CD4-positive, alpha-beta T cell treated with Interferon gamma for 1 hour (primary cell): ENCODE data around the gene AGAP1.

Source experiments
- DNase-seq: peaks from one replicate; pipeline ENCODE4 v3.0.0-alpha.2; 2020

Gene AGAP1

DNA sequence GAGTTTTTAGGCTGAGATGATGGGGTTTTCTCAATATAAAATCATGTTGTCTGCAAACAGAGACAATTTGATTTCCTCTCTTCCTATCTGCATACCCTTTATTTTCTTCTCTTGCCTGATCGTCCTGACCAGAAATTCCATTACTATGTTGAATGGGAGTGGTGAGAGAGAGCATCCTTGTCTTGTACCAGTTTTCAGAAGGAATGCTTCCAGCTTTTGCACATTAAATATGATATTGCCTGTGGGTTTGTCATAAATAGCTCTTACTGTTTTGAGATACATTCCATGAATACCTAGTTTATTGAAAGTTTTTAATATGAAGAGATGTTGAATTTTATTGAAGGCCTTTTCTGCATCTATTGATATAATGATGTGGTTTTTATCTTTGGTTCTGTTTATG is 492.5 kb downstream of the AGAP1 start:
- DNase-seq, result no peak

GRCh38 chr2:235988271-235989015 is 494.6 kb downstream of the AGAP1 start:
- DNase-seq, result no peak

DNA sequence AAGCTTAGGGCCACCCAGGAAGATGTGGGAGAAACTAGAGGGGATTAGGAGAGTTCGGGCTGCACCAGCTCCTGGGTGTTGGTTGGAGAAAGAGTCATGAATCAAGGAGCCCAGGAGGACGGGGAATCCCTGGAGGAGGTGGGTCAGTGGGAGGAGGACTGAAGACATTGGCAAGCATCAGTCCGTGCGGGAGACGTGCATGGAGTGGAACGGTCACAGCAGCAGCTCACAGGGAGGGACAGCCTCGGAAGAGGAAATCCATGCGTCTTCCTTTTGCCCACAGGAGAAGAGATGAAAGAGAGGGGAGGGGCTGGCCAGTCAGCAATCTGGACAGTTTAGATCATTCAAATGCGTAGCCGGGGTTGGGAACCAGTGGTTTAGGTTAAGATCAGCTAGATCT is 495.7 kb downstream of the AGAP1 start:
- no peak for DNase-seq

GRCh38 chr2:235990344-235990743 is 496.5 kb downstream of the AGAP1 start:
- DNase-seq, result no peak

DNA sequence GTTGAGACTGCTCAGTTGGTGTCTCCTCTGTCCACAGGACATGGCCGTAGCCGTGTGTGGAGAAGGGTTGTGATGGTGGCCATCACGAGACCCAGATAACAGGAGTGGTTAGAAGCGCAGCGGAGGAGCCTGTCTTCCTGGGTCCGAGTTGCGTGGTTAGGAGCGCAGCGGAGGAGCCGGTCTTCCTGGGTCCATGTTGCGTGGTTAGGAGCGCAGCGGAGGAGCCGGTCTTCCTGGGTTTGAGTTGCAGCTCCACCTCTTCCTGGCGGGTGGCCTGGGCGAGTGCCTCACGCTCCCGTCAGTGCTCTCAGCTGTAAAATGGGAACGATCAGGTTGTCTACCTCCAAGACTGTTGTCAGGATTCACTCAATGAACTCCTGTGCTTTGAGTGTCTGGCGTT is 498.2 kb downstream of the AGAP1 start:
- DNase-seq, result no peak

- DNase-seq, result no peak
Observed at GRCh38 chr2:235996419-235996818, 502.6 kb downstream of the AGAP1 start.

- no peak for DNase-seq
Observed at GRCh38 chr2:235999011-235999410, 505.2 kb downstream of the AGAP1 start.

GRCh38 chr2:236001166-236001828 is 507.5 kb downstream of the AGAP1 start:
- no peak for DNase-seq

DNA sequence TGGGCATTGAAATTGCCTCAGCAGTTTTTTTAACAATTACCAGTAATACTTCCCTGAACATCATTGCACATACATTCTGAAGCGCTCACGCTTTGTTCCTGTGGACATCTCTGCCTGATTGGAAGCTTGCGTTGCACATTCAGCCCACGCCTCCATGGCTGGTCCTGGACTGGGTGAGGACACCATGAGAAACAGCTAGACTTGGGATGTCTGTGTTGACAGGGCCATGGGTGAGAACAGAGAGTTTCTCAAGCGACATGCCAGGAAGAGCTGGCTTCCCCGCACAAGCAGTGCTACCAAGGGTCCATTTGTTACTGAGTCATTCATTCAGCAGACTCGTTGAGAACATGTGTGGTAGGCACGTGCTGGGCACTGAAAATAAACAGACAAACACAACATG is 508.0 kb downstream of the AGAP1 start:
- DNase-seq, result no peak

DNA sequence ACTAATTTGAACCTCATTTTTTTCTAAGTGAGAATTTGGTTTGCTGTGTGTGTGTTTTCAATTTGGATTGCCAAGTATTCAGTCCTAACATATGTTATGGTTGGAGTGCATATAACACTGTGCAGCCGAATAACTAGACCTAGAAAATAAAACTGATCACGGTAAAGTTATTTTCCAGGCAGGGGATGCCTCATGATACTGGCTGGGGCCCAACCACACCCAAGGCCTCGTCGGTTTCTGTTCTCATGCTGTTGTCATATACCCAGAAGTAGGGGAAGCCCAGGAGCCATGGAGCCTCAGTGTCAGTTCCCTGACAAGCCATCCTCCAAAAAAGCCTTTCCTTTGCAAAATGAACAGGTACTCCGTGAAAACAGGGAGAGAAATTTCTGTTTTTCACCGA is 514.2 kb downstream of the AGAP1 start:
- no peak for DNase-seq

DNA sequence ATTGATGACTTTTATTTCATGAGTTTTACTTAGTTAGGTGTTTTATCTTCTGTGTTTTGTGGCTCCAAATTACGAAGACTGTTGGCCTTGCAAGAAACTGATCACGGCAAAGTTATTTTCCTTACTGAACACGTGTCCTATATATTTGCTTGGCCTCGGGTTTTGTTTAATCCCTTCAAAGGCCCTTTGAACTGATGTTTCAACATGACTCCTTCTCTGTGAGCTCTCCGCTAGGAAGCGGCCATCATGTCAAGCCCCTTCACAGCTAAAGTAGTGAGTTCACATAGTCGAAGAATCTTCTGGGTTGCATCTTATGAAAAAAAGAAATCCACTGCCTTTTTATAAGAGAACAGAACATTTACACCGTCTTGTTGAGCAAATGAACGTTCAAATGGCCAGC is 515.0 kb downstream of the AGAP1 start:
- no peak for DNase-seq

GRCh38 chr2:236010920-236011685 is 517.3 kb downstream of the AGAP1 start:
- DNase-seq, result no peak

GRCh38 chr2:236012155-236012554 is 518.3 kb downstream of the AGAP1 start:
- DNase-seq, result no peak

GRCh38 chr2:236014408-236015131 is 520.7 kb downstream of the AGAP1 start:
- DNase-seq, result no peak

GRCh38 chr2:236015171-236015570 is 521.3 kb downstream of the AGAP1 start:
- no peak for DNase-seq

- DNase-seq, result no peak
Observed at GRCh38 chr2:236016496-236016895, 522.7 kb downstream of the AGAP1 start.

GRCh38 chr2:236017446-236017845 is 523.6 kb downstream of the AGAP1 start:
- DNase-seq, result no peak

DNA sequence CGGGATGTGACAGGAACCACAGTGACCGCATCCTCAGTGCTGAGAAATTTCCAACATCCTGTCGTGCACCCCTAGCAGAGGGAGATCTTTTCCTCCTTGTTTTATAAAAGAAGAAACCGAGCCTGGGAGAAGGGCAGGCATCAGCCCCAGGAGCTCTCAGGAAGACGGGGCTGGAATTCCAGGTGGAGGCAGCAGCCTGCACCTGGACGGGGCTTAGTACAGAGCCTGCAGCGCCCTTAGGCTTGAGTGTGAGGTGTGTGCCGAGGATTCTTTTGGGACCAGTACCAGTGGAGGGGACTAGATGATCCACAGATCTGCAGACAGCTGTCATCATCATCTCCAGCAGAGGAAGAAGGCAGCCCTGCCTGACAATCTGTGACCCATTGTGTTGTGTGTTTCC is 525.6 kb downstream of the AGAP1 start:
- no peak for DNase-seq

DNA sequence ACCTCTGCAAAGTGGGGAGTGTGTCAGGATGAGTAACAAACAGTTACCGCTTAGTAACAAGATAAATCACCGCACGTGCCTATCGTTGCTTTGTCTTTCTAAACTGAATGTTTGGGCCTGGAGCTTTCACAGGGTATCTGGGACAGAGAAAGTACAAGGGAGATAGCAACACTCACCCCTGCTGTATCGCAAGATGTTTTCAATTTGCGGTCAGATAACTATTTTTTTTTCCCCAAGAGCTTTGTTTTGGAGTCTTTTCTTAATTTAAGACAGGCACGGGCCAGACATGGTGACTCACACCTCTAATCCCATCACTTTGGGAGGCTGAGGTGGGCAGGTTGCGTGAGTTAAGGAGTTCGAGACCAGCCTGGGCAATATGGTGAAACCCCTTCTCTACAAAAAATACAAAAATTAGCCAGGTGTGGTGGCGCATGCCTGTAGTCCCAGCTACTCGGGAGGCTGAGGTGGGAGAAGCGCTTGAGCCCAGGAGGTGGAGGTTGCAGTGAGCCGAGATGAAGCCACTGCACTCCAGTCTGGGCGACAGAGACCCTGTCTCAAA is 527.7 kb downstream of the AGAP1 start:
- no peak for DNase-seq

GRCh38 chr2:236022128-236022527 is 528.3 kb downstream of the AGAP1 start:
- no peak for DNase-seq

DNA sequence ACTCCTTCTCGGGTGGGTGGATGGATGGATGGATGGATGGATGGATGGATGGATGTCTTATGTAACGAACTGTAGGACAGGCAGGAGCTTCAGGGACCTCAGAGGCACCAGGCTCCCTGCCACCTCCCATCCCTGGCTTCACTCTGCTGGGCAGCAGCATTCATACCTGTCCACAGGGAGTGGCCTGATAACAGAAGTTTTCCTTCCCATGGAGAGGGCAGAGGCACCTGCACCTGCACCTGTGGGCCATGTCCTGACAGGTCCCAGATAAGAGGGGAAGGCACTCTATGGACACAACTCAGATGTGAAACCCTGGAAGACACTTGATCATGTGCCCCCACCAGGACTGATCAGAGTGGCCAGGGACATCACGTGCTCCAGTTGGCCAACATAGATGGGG is 532.0 kb downstream of the AGAP1 start:
- no peak for DNase-seq

- DNase-seq, result no peak
Observed at GRCh38 chr2:236026841-236027240, 533.0 kb downstream of the AGAP1 start.

DNA sequence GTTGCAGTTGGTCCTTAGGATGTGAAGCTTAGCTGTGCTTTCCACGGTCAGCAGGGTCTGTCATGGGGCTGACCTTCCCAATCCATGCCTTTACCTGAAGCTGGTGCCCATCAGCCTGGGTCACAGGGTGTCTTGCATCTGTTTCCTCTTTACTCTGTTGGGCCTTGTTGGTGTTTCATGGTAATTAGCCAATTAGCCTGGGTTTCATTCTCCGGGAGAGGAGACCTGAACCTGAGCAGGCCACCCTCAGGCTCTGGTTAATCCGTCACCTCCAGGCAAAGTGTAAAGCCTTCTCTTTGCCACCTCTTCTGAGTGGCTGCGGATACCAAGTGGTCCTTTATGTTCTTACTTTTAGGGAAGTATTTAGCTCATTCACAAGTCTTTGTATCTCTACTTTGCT is 534.2 kb downstream of the AGAP1 start:
- no peak for DNase-seq
